HepG2 (cell line): ENCODE measurements around the gene PLEKHG2. TPM values are rescaled to one million over a fixed set of nuclear protein-coding genes. Genes with fewer than 3 reads are reported as not detected.
A peak's percentile ranks its signal among the peaks of the same experiment; 100 is the strongest.

ENCODE experiments used
- AHDC1 ChIP-seq: sonication (generic); formaldehyde crosslinking; IDR thresholded peaks from 2 replicates; pipeline ENCODE4 v1.5.1; 2020; ENCODE audit warnings: mild to moderate bottlenecking, missing genetic modification reagents, borderline replicate concordance
- GZF1 ChIP-seq: sonication (generic); formaldehyde crosslinking; IDR thresholded peaks from 2 replicates; pipeline ENCODE4 v1.5.1; 2020; ENCODE audit warnings: mild to moderate bottlenecking, missing genetic modification reagents
- MED8 ChIP-seq: sonication (generic); formaldehyde crosslinking; IDR thresholded peaks from 2 replicates; pipeline ENCODE4 v1.8.1; 2023; ENCODE audit warnings: mild to moderate bottlenecking, missing genetic modification reagents; ENCODE audit not compliant: insufficient replicate concordance
- ONECUT2 ChIP-seq: sonication (generic); formaldehyde crosslinking; IDR thresholded peaks from 2 replicates; pipeline ENCODE4 v1.4.0; 2020; ENCODE audit warnings: missing genetic modification reagents
- PBX2 ChIP-seq: IDR thresholded peaks from 2 replicates; pipeline ENCODE4 v1.6.1; 2016; ENCODE audit warnings: control low read depth
- PRDM15 ChIP-seq: sonication (generic); formaldehyde crosslinking; IDR thresholded peaks from 2 replicates; pipeline ENCODE4 v1.4.0; 2020; ENCODE audit warnings: missing genetic modification reagents
- THAP7 ChIP-seq: sonication (generic); formaldehyde crosslinking; IDR thresholded peaks from 2 replicates; pipeline ENCODE4 v1.8.1; 2023; ENCODE audit warnings: mild to moderate bottlenecking, missing genetic modification reagents
- ZBTB37 ChIP-seq: sonication (generic); formaldehyde crosslinking; IDR thresholded peaks from 2 replicates; pipeline ENCODE4 v1.4.0; 2020; ENCODE audit warnings: mild to moderate bottlenecking, missing genetic modification reagents
- ZNF224 ChIP-seq: sonication (generic); formaldehyde crosslinking; IDR thresholded peaks from 2 replicates; pipeline ENCODE4 v1.5.0; 2020; ENCODE audit warnings: mild to moderate bottlenecking, missing genetic modification reagents
- ZNF547 ChIP-seq: sonication (generic); formaldehyde crosslinking; IDR thresholded peaks from 2 replicates; pipeline ENCODE4 v1.5.1; 2020; ENCODE audit warnings: mild to moderate bottlenecking, missing genetic modification reagents
- ZNF549 ChIP-seq: sonication (generic); formaldehyde crosslinking; IDR thresholded peaks from 2 replicates; pipeline ENCODE4 v1.5.0; 2020; ENCODE audit warnings: missing genetic modification reagents
- ZNF713 ChIP-seq: sonication (generic); formaldehyde crosslinking; IDR thresholded peaks from 2 replicates; pipeline ENCODE4 v1.4.0; 2020; ENCODE audit warnings: mild to moderate bottlenecking, missing genetic modification reagents
- ZSCAN31 ChIP-seq: sonication (generic); formaldehyde crosslinking; IDR thresholded peaks from 2 replicates; pipeline ENCODE4 v1.5.0; 2020; ENCODE audit warnings: low read depth, mild to moderate bottlenecking, missing genetic modification reagents
- polyA plus RNA-seq, 8 experiments: library from polyadenylated mRNA; depleted of rRNA in 3 of 8; stranded (reverse) in 7 of 8; unstranded in 1 of 8; fragments of >200 nt; fragmentation: Illumina TruSeq in 4 of 8; extraction: Trizol in 4 of 8; gene quantifications; 2 replicates each; pipeline versions ENCODE4 v1.2.1 to v1.2.3, GENCODE V29; 2011 to 2016; ENCODE audit warnings: low read depth in 4 of 8, missing spikeins in 1 of 8, mixed read lengths in 1 of 8; ENCODE audit not compliant: insufficient read depth in 1 of 8
- total RNA-seq, 5 experiments: library from RNA; depleted of rRNA; stranded (reverse); fragments of >200 nt; fragmentation: Illumina TruSeq; extraction: Trizol; gene quantifications; 2 replicates each; pipeline ENCODE4 v1.2.3, GENCODE V29; 2016; ENCODE audit warnings: low read depth in 1 of 5

Gene PLEKHG2
- total and polyA plus RNA-seq, 2 of the 13 experiments (the other 11 are each of a cell fraction or from before 2014, with no cell fraction given), result 3.6 to 6.8 TPM

GRCh38 chr19:39412100-39412866 lies at the start of gene PLEKHG2 (continued):
- no peak for TF ChIP-seq PRDM15 (CRISPR knock-in tag)
- no peak for TF ChIP-seq ZNF224 (CRISPR knock-in tag)
- no peak for TF ChIP-seq MED8 (CRISPR knock-in tag)
- no peak for TF ChIP-seq PBX2 (CRISPR knock-in tag)
- 0 out of 2 replicates have a peak, but pooled peaks have one; percentile 3 for TF ChIP-seq ZNF547 (CRISPR knock-in tag)
- no peak; the same call in 1 of the 2 replicates for TF ChIP-seq AHDC1 (CRISPR knock-in tag)
- no peak for TF ChIP-seq ONECUT2 (CRISPR knock-in tag)
- TF ChIP-seq ZNF549 (CRISPR knock-in tag), result no peak
- no peak for TF ChIP-seq ZBTB37
- TF ChIP-seq ZNF713 (CRISPR knock-in tag), result no peak
- TF ChIP-seq GZF1, result no peak
- TF ChIP-seq ZSCAN31, result peak; percentile 29; the same call in 1 of the 2 replicates
- no peak for TF ChIP-seq THAP7
